GM12878 (cell line): ENCODE results near the gene FBXL12. TPM values are rescaled to one million over a fixed set of nuclear protein-coding genes. Genes with fewer than 3 reads are reported as not detected.
A peak's percentile ranks its signal among the peaks of the same experiment; 100 is the strongest.

Experiments
- ASH2L ChIP-seq: fragments of 300-600, 200-600 bp; sonication (generic); IDR thresholded peaks from 2 replicates; pipeline ENCODE4 v1.6.1; 2017; ENCODE audit warnings: low read depth, mild to moderate bottlenecking, borderline replicate concordance
- BRCA1 ChIP-seq: IDR thresholded peaks from 2 replicates; pipeline ENCODE4 v1.6.1; 2011; ENCODE audit warnings: low read depth, low read length, improper control_type of control experiment
- CBFB ChIP-seq: IDR thresholded peaks from 2 replicates; pipeline ENCODE4 v1.6.1; 2016; ENCODE audit warnings: antibody characterized with exemption, low read depth
- CBX5 ChIP-seq: sonication (generic); IDR thresholded peaks from 2 replicates; pipeline ENCODE4 v1.6.1; 2016; ENCODE audit warnings: low read depth, moderate library complexity, mild to moderate bottlenecking, inconsistent platforms
- E2F4 ChIP-seq: IDR thresholded peaks from 2 replicates; pipeline ENCODE4 v1.6.1; 2012; ENCODE audit warnings: low read depth, low read length, improper control_type of control experiment
- KLF5 ChIP-seq: fragments of 450-650 bp; IDR thresholded peaks from 2 replicates; pipeline ENCODE4 v1.6.1; 2014; ENCODE audit warnings: mild to moderate bottlenecking; ENCODE audit not compliant: partially characterized antibody
- LARP7 ChIP-seq: fragments of 450-650 bp; IDR thresholded peaks from 2 replicates; pipeline ENCODE4 v1.6.1; 2017; ENCODE audit warnings: mild to moderate bottlenecking
- NBN ChIP-seq: fragments of 450-650 bp; IDR thresholded peaks from 2 replicates; pipeline ENCODE4 v1.6.1; 2016
- NKRF ChIP-seq: fragments of 450-650 bp; conservative IDR thresholded peaks from 2 replicates; pipeline ENCODE4 v1.6.1; 2017; ENCODE audit warnings: mild to moderate bottlenecking, moderate library complexity
- NR2F1 ChIP-seq: fragments of 450-650 bp; conservative IDR thresholded peaks from 2 replicates; pipeline ENCODE4 v1.6.1; 2017; ENCODE audit warnings: mild to moderate bottlenecking
- POLR2AphosphoS2 ChIP-seq: IDR thresholded peaks from 2 replicates; pipeline ENCODE4 v1.6.1; 2011; ENCODE audit warnings: low read depth, mild to moderate bottlenecking, low read length, improper control_type of control experiment, moderate library complexity
- POU2F2 ChIP-seq: IDR thresholded peaks from 3 replicates; pipeline ENCODE4 v1.6.1; 2011; ENCODE audit warnings: low read depth, mild to moderate bottlenecking, low read length, borderline replicate concordance
- RAD51 ChIP-seq: fragments of 450-650 bp; IDR thresholded peaks from 2 replicates; pipeline ENCODE4 v1.6.1; 2016; ENCODE audit warnings: moderate library complexity, mild to moderate bottlenecking, inconsistent platforms
- SMAD1 ChIP-seq: fragments of 450-650 bp; IDR thresholded peaks from 2 replicates; pipeline ENCODE4 v1.6.1; 2018; ENCODE audit warnings: mild to moderate bottlenecking, low read depth; ENCODE audit not compliant: partially characterized antibody
- SP1 ChIP-seq: IDR thresholded peaks from one replicate; pipeline ENCODE4 v1.6.1; 2011; ENCODE audit warnings: low read depth, low read length
- SUPT20H ChIP-seq: IDR thresholded peaks from 2 replicates; pipeline ENCODE4 v1.6.1; 2011; ENCODE audit warnings: low read depth, mild to moderate bottlenecking, low read length, moderate library complexity, borderline replicate concordance; ENCODE audit not compliant: control insufficient read depth
- ZNF592 ChIP-seq: fragments of 450-650 bp; IDR thresholded peaks from 2 replicates; pipeline ENCODE4 v1.6.1; 2017; ENCODE audit warnings: mild to moderate bottlenecking, moderate library complexity
- ZNF687 ChIP-seq: fragments of 450-650 bp; IDR thresholded peaks from 2 replicates; pipeline ENCODE4 v1.6.1; 2017; ENCODE audit warnings: mild to moderate bottlenecking, moderate library complexity
- polyA plus RNA-seq, 11 experiments: library from polyadenylated mRNA; depleted of rRNA in 4 of 11; unstranded in 6 of 11; stranded (reverse) in 5 of 11; fragments of >200 nt; fragmentation: Nextera tagmentation in 4 of 11; fragmentation: Illumina TruSeq in 1 of 11; extraction: Ambion mirVana in 4 of 11; extraction: Trizol in 1 of 11; gene quantifications; 1 replicate in 1 of 11; 2 replicates in 10 of 11; pipeline versions ENCODE4 v1.2.1 to v1.2.3, GENCODE V29; 2011 to 2016; ENCODE audit warnings: inconsistent platforms in 2 of 11, missing spikeins in 2 of 11, low read depth in 1 of 11
- total RNA-seq, 4 experiments: library from RNA; depleted of rRNA in 3 of 4; stranded (reverse); fragments of >200 nt in 3 of 4; fragmentation: Illumina TruSeq in 1 of 4; extraction: Trizol in 1 of 4; gene quantifications; 2 replicates each; pipeline versions ENCODE4 v1.2.1 to v1.2.3, GENCODE V29; 2013 to 2021

The FBXL12 gene
- total and polyA plus RNA-seq, 10 of the 15 experiments (the other 5 are each of a cell fraction or from before 2014, with no cell fraction given) = 1.4 to 40.0 (median 23.2) TPM

- TF ChIP-seq ZNF592 (no peak), NBN (0 out of 2 replicates have a peak, but pooled peaks have one; percentile 40), POU2F2 (0 out of 3 replicates have a peak, but pooled peaks have one; percentile 80), KLF5 (peak; percentile 44), RAD51 (peak; percentile 70; the same call in 1 of the 2 replicates), BRCA1 (no peak), ZNF687 (peak; percentile 42; the same call in 1 of the 2 replicates), POLR2AphosphoS2 (peak; percentile 93), SMAD1 (peak; percentile 81), E2F4 (no peak), SP1 (peak; percentile 75), ASH2L (no peak), LARP7 (no peak), SUPT20H (no peak), NKRF (peak; percentile 83), NR2F1 (peak; percentile 70), CBX5 (no peak), CBFB (peak; percentile 91; the same call in 1 of the 2 replicates)
These were observed 8.7 kb upstream of the FBXL12 start, which contains the start of gene UBL5 (continued) for GRCh38 chr19:9827289-9828238.
